Stimulated activated CD4-positive, alpha-beta T cell treated with anti-CD3 and anti-CD28 coated beads, Interleukin-2, amount 100 ng/mL, for 48 hours (primary cell): Measurements from ENCODE around the gene FBXO3.
"Not testable (repeated sequence)": the region's sequence is repeated elsewhere in the genome, so short reads cannot be mapped to it uniquely, and the experiment has no call there.

Experiments used
- DNase-seq, 2 donors: peaks; one replicate each; pipeline ENCODE4 v3.0.0-alpha.2; 2020

The FBXO3 gene

GRCh38 chr11:33770236-33770635 is 4.1 kb downstream of the FBXO3 start:
- DNase-seq: no peak

- no peak for DNase-seq
Observed at GRCh38 chr11:33769542-33769941, 4.8 kb downstream of the FBXO3 start.

DNA sequence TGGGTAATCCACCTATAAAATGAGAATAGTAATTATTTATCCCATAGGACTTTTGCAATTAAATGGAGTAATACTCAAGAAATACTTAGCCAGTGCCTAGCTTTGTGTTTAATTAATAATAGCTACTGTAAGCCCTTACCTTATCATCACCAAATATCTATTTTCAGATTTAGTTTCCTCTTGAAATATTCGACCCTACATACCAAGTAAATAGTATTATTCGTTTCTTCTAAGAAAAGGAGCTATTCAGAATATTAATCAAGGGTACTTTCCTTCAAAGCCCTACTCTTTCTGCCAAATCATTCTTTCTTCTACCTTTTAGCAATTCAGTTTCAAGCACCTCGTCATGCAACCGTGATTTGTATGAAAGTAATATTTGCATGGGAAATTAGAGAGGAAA is 6.7 kb downstream of the FBXO3 start:
- DNase-seq: no peak

- DNase-seq: no peak
Observed at GRCh38 chr11:33766085-33766484, 8.2 kb downstream of the FBXO3 start.

- no peak for DNase-seq
Observed at GRCh38 chr11:33761471-33761870, 12.8 kb downstream of the FBXO3 start.

DNA sequence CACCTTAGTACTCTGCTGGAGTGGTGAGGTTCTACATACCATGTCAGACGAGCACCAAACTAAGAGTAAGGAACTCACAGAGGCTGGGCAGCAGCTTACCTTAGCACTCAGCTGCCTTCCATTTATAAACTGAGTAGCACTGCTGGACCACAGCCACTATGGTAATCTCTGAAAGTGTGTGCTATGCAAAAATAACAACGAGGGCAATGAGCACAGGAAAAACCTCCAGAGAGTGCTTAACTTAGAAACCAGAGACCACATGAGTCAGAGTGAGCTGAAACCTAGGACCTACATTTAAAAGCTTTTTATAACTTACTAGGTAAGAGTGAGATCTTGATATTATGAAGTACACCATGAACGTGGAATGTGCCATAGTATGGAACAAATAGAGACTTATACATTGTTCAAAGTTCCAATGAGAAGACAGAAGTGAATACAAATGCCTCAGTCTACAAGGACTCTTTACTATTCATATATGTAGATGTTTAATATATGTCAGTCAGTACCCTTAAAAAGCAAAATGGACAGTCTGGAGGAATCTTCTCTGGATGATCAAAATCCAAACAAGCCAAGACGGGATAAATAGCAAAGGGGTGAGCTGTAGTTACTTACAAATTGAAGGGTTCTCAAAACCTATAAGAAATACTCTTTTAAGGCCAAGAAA is 20.9 kb downstream of the FBXO3 start:
- DNase-seq: no peak

GRCh38 chr11:33751878-33752277 is 22.4 kb downstream of the FBXO3 start:
- no peak for DNase-seq

DNA sequence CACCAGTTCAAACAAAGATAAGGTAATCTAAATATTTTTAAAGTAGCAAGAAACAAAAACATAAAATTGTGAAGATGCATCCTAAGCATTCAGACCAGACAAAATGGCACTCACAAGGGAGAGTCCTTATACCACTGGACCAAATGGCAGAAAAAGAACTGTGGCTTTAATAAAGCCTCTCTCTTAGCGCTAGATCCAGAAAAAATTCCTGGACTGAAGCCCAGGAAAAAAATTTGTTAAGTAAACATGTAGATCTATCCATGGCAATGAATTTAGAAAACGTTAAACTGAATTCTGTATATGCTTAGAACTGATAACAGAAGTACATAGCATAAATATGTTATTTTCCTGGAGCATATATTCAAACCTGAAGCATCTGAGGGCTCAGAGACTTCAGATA is 26.3 kb downstream of the FBXO3 start:
- DNase-seq: no peak

DNA sequence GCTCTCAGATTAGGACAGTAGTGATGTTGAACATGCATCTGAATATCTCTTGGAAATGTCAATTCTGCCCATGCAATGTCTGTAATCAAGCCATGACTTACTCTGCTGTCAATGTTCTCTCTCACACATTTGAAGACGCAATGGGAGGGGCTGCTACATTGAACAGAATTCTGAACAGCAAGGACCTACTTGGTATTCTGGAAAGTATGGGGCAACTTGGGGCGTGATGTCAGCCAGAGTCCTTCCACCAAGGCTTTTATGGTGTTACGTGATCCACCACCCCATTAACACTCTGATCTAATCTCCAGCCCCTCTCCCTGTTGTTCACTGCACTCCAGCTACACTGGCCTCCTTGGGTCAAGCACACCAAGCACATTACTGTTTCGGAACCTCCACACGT is 31.0 kb downstream of the FBXO3 start:
- DNase-seq: no peak

DNA sequence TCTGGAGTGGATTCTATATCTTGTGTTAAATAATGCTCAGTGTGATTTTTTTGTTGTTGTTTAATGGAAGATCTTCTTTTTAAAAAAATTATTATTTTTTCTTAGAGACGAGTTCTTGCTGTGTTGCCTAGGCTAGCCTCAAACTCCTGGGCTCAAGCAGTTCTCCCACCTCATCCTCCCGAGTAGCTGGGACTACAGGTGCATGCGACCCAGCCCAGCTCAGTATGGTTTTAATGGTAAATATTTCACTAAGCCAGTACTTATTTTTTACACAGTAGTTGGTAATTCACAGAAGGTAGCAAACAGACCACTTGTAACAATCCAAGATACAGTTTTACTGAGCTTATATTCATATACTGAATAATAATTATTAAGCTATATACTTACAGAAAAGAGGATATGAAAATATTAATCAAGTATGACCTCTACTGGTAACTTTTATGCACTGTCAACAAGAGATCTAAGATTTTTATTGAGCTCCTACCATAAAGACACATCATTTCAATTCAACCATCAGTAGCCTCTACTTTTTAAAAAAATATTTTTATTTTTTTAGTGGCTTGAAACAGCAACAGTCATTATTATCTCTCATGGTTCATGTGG is 32.0 kb downstream of the FBXO3 start:
- no peak for DNase-seq

- DNase-seq: no peak
Observed at GRCh38 chr11:33741806-33742205, 32.5 kb downstream of the FBXO3 start.

DNA sequence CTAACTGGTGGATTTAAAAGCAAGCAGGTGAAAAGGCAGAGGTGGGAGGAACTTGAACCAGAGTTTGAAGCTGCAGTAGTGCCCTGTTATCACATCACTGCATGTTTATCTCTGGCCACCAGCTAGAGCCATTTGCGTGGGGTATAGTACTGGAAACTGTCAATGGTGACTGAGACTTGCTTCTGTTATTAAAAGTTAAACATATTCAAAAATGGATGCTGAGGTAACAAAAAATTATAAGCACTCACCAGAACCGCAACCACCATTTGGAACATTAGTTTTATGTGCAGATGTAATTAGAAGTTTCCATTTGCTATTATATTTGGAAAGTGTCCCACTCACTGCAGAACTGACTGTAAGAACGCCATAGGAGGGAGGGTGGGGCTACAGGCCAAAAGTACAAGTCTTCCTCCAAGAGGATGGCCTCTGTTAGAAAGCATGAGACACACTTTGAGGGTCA is 36.9 kb downstream of the FBXO3 start:
- no peak for DNase-seq

- DNase-seq: peak; percentile 82 to 85
Observed at GRCh38 chr11:33736148-33736812, 38.0 kb downstream of the FBXO3 start, which contains the start of gene CD59. CD59 (minus strand) TSS chr11:33736423; CDS start chr11:33722445, 13,978 bp downstream.

DNA sequence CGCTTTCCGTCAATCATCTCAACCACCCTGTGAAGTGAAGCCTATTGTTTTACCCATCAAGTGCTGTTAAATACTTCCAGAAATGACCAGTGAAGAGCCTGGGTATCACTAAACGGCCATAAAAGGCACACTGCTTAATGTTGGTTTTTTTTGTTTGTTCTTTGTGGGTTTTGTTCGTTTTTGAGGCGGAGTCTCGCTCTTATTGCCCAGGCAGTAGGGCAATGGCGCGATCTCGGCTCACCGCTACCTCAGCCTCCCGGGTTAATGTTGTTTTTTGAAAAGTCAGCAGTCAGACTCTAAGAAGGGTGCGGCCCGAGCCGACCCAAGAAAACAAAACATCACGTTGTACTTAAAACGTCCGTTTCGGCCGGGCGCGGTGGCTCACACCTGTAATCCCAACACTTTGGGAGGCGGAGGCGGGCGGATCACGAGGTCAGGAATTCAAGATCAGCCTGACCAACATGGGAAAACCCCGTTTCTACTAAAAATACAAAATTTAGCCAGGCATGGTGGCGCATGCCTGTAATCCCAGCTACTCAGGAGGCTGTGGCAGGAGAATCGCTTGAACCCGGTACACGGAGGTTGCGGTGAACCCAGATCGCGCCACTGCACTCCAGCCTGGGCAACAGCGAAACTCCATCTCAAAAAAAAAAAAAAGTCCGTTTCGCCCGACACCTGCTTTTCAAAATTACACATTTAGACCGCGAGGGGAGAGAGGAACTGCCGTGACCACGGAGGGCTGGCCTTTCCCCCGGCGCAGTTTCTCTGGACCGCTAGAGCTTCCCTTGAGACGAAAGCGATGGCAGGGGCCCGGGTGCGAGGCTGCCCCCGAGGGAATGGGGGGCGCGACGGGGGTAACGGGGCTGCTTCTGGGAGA is 38.8 kb downstream of the FBXO3 start:
- peak in 1 of 2 donors; percentile 17 for DNase-seq

DNA sequence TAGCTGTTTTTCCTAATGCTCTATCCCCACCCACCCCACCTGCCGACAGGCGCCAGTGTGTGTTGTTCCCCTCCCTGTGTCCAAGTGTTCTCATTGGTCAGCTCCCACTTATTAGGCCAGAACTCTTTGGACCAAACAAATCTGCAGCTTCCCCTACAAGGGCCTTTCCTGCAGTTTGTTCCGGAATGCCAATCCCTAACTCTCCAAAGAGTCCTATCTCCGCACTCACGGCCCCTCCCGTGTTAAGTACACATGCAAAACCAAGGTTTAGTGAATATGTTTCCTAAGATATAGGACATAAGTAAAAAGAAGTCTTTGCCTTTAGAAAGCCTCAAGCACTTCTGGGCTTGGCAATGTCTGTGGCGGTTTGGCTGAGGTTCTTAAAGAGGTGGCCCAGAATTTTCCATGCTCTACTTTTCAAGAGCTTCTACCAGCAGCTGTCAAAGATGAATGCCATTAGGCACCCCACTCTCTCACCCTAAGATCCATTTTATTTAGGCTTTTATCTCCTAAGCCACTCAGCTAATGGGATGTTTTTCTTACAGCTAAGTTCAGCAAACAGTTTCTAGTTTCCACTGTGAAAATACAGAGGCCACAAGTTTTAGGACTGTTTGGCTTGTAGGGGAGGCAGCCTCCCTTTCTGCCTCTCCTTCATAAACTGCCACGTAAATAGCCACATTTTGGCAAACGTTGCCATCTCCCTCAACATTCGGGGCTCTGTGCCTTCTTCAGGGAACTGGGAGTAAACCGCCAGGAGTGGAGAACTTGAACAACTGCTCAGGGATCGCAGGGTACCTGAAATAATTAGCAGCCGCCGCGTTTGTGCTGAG is 39.7 kb downstream of the FBXO3 start:
- DNase-seq: no peak

GRCh38 chr11:33733980-33734379 is 40.3 kb downstream of the FBXO3 start:
- DNase-seq: no peak

DNA sequence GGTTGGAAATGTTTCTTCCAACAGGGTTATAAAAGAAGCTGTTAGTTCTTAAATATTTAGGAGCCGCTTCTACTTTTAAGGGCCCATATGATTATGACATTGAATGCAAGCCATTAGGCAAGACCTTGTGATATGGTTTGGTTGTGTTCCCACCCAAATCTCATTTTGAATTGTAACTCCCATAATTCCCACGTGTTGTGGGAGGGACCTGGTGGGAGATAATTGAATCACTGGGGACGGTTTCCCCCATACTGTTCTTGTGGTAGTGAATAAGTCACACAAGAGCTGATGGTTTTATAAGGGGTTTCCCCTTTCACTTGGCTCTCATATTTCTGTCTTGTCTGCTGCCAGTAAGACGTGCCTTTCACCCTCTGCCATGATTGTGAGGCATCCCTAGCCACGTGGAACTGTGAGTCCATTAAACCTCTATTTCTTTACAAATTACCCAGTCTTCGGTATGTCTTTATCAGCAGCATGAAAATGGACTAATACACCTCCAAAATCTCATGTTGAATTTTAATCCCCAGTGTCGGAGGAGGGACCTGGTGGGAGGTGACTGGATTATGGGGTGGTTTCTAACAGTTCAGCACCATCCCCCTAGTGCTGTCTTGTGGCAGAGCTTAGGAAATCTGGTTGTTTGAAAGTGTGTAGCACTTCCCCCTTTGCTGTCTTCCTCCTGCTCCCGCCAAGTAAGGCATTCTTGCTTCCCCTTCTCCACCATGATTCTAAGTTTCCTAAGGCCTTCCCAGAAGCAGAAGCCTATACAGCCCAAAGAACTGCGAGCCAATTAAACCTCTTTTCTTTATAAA is 42.4 kb downstream of the FBXO3 start:
- peak in 1 of 2 donors; percentile 26 for DNase-seq

GRCh38 chr11:33730716-33731115 is 43.6 kb downstream of the FBXO3 start:
- DNase-seq: no peak

DNA sequence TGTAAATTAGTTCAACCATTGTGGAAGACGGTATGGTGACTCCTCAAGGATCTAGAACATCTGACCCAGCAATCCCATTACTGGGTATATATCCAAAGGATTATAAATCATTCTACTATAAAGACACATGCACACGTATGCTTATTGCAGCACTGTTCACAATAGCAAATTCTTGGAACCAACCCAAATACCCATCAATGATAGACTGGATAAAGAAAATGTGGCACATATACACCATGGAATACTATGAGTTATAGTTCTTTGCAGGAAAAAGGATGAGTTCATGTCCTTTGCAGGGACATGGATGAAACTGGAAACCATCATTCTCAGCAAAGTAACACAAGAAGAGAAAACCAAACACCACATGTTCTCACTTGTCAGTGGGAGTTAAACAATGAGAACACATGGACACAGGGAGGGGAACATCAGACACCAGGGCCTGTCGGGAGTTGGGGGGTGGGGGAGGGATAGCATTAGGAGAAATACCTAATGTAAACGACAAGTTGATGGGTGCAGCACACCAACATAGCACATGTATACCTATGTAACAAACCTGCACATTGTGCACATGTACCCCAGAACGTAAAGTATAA is 45.2 kb downstream of the FBXO3 start:
- not testable (repeated sequence) for DNase-seq

DNA sequence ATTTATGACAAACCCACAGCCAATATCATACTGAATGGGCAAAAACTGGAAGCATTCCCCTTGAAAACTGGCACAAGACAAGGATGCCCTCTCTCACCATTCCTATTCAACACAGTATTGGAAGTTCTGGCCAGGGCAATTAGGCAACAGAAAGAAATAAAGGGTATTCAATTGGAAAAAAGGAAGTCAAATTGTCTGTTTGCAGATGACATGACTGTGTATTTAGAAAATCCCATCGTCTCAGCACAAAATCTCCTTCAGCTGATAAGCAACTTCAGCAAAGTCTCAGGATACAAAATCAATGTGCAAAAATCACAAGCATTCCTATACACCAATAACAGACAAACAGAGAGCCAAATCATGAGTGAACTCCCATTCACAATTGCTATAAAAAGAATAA is 46.8 kb downstream of the FBXO3 start:
- DNase-seq: not testable (repeated sequence)

- DNase-seq: no peak
Observed at GRCh38 chr11:33725496-33725895, 48.8 kb downstream of the FBXO3 start.
